HAP-1 (cell line): ENCODE measurements around the gene C5orf47.

Experiments
- DNase-seq, 2 experiments: peaks; one replicate each; pipeline ENCODE4 v3.0.0-alpha.2; 2016 to 2020; ENCODE audit warnings: low spot score in 2 of 2
- H3K27me3 ChIP-seq: fragments of 250-450 bp; sonication (Bioruptor Pico); 2 replicates; pipeline ENCODE4 v1.5.1; 2020; ENCODE audit warnings: low read depth, mild to moderate bottlenecking, moderate library complexity
- H3K36me3 ChIP-seq: fragments of 250-450 bp; sonication (Bioruptor Pico); replicated peaks from 2 replicates; pipeline ENCODE4 v1.5.1; 2020; ENCODE audit warnings: mild to moderate bottlenecking
- H3K4me1 ChIP-seq: fragments of 250-450 bp; sonication (Bioruptor Pico); 2 replicates; pipeline ENCODE4 v1.5.1; 2020; ENCODE audit warnings: mild to moderate bottlenecking
- H3K4me3 ChIP-seq: fragments of 250-450 bp; sonication (Bioruptor Pico); 2 replicates; pipeline ENCODE4 v1.5.1; 2020; ENCODE audit warnings: mild to moderate bottlenecking, moderate library complexity
- H3K9me3 ChIP-seq: fragments of 250-450 bp; sonication (Bioruptor Pico); 2 replicates; pipeline ENCODE4 v1.5.1; 2020; ENCODE audit warnings: mild to moderate bottlenecking, moderate library complexity
- in situ Hi-C: fragments of 300-500 bp; cut with MboI; formaldehyde crosslinking; loops from 3 replicates; pipeline ENCODE4 v1.14.3; 2020; ENCODE audit warnings: low sequenced_read_pairs, inconsistent platforms, mixed read lengths

Gene C5orf47

GRCh38 chr5:174022384-174023095 lies 33.6 kb downstream of the C5orf47 start:
- DNase-seq = no peak
- Histone ChIP-seq H3K27me3 (peaks cover 14% of the 10 kb centered on the region; the same call in 1 of the 2 replicates), H3K4me1 (no peaks in the 10 kb centered on the region), H3K9me3 (no peaks in the 10 kb centered on the region), H3K4me3 (no peak overlapping the region), H3K36me3 (no peaks in the 10 kb centered on the region)
- in situ Hi-C loops = no loop called here

DNA sequence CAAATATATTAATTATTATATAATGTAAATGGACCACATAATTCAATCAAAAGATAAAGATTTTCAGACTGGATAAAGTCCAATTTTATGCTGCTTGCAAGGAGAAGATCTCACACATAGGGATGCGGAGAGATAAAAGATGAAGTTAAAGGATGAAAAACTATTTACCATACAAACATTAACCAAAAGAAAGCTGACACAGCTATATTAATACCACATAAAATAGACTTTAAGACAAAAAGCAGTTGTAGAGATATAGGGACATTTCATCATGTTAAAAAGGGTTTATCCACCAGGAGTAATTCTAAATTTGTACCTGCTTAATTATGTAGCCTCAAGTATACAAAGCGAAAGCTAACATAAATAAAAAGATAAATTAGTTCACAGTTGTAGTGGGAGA lies 41.3 kb downstream of the C5orf47 start:
- no peaks in the 10 kb centered on the region for H3K36me3 ChIP-seq
- no peak overlapping the region for H3K4me3 ChIP-seq
- in situ Hi-C loops = no loop called here
- H3K9me3 ChIP-seq = no peaks in the 10 kb centered on the region
- H3K4me1 ChIP-seq = no peaks in the 10 kb centered on the region
- H3K27me3 ChIP-seq = no peaks in the 10 kb centered on the region
- DNase-seq = no peak

DNA sequence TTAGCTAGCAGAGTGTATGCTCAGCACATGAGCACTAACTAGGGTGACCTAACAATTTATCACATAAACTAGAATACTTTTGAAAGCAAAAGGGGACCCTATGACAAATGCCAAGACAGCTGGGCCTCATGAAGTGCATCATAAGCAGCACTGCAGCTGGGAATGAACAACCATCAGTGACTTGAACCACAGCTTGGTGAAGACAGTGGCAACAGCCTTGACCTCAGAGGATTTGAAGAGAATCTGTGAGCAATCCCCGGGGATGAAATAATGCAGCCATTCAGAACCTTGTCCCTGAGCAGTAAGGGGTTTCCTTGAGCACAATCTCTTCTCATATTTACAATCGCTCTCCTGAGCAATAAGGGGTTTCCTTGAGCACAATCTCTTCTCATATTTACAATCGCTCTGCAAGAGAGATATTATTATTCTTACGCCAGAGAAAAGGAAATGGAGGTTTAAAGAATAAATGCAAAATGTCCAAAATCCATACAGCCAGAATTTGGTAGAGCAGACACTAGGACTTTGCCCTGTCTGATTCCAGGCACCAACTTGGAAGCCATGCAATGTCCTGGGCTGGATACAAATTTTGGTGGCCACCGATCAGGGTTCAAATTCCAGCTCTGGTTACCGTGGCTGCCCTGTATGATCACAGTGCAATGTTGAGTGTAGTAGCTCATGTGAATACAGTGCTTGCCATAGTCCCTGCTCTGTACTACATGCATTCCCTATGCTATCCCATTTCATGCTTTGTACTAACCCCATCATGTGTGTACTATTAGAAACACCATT lies 55.7 kb downstream of the C5orf47 start:
- in situ Hi-C loops = loop anchor here (5.0 kb wide), 1 partner anchor 273 kb away; no protein-coding TSS in a partner anchor

DNA sequence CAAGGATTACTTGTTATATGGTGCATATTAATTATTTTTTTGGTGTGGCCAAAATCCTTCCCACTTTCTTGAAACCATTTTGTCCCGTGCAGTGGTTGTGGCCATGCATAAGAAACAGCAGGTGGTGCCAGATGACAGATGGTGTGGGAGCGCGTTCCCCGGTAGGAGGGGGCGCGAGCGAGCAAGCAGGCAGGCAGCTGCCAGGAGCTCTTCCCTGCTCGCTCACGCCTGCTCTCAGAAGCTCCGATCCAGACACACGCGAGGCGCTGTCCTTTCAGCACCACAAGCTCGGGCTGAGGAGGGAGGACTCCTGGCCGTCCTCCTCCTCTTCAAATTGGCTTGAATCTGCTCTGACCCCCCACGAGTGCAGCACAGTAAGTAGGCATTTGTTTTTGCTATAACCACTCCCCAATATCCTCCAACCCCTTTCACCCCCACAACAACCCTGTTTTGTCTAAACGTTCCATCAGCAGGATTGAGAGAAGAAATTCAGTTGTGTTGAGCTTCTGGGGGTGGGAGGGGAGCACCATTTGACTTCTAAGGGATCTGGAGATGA lies 56.6 kb downstream of the C5orf47 start, which contains the start of gene NSG2:
Gene NSG2 (plus strand): TSS at position 237 of the 556 bp plus-strand sequence. CDS start 1,050 bp downstream, outside the sequence.
- Histone ChIP-seq H3K9me3 (no peaks in the 10 kb centered on the region), H3K4me3 (no peak within 1 kb of the TSS), H3K4me1 (no peaks in the 10 kb centered on the region), H3K36me3 (no peaks in the 10 kb centered on the region), H3K27me3 (no peaks in the 10 kb centered on the region)
- in situ Hi-C loops = loop anchor here (5.0 kb wide), 1 partner anchor 272 kb away; no protein-coding TSS in a partner anchor
- DNase-seq = peak; percentile 83 to 86

More for the DNA sequence above, 55.7 kb downstream of the C5orf47 start:
- no peak for DNase-seq
- Histone ChIP-seq H3K27me3 (no peaks in the 10 kb centered on the region), H3K36me3 (no peaks in the 10 kb centered on the region), H3K4me3 (no peak overlapping the region), H3K4me1 (no peaks in the 10 kb centered on the region), H3K9me3 (no peaks in the 10 kb centered on the region)

DNA sequence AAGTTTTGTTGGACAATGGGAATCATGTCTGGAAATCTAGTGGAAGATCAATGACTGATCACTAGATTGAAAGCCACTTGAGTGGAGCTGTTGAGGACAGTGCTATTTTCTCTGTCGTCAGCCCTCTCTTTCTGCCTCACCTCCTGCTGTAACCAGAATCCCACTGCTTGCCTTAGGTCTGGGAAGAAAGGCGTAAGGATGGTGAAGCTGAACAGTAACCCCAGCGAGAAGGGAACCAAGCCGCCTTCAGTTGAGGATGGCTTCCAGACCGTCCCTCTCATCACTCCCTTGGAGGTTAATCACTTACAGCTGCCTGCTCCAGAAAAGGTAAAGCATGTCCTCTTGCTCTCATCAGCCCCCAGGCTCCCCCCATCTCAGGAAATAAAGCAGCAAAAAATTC lies 57.6 kb downstream of the C5orf47 start:
- Histone ChIP-seq H3K4me1 (no peaks in the 10 kb centered on the region), H3K27me3 (no peaks in the 10 kb centered on the region), H3K4me3 (no peak overlapping the region), H3K36me3 (no peaks in the 10 kb centered on the region), H3K9me3 (no peaks in the 10 kb centered on the region)
- no peak for DNase-seq
- in situ Hi-C loops = loop anchor here (5.0 kb wide), 1 partner anchor 271 kb away; no protein-coding TSS in a partner anchor

- Histone ChIP-seq H3K4me1 (no peaks in the 10 kb centered on the region), H3K36me3 (no peaks in the 10 kb centered on the region), H3K4me3 (no peak overlapping the region), H3K27me3 (no peaks in the 10 kb centered on the region), H3K9me3 (no peaks in the 10 kb centered on the region)
- no peak for DNase-seq
- in situ Hi-C loops = loop anchor here (5.0 kb wide), 1 partner anchor 270 kb away; no protein-coding TSS in a partner anchor
Measured at GRCh38 chr5:174047472-174048099, 58.6 kb downstream of the C5orf47 start.

DNA sequence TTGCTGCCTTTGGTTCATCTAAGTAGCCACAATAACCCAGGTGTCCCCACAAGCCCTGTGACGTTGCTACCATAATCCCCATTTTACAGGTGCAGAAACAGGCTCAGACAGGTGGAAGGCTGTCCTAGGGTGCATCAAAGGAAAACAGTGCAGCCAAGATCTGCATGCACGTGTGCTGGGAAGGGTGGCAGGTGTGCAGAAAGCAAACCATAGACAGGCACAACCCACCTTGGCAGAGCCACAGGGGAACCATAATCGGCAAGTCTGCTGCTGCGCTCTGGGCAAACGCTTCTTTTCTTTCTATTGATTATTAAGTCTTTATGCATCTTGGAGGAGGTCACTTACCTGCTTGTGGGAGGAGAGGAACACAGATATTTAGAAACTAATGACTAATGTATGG lies 63.7 kb downstream of the C5orf47 start:
- H3K4me1 ChIP-seq = no peaks in the 10 kb centered on the region
- in situ Hi-C loops = no loop called here
- no peaks in the 10 kb centered on the region; the same call in 1 of the 2 replicates for H3K27me3 ChIP-seq
- no peak overlapping the region for H3K4me3 ChIP-seq
- H3K9me3 ChIP-seq = no peaks in the 10 kb centered on the region
- no peaks in the 10 kb centered on the region for H3K36me3 ChIP-seq
- DNase-seq = no peak

DNA sequence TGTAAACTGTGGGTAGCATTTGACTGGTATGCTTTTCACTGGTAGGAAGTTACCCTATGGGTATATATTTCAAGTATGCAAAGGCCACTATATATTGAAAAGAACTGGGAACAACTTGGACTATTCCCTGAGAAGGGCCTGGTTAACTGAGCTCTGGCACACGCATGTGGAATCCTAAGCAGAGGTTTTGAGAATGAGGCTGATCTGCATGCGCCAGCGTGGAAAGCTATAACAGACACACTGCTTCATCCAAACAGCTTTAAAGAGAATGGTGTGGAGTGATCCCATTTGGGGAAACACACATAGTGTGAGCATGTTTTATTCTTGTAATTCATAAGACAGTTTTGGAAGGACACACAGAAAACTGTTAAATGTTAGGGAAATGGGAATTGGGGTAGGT lies 64.9 kb downstream of the C5orf47 start:
- Histone ChIP-seq H3K4me1 (no peaks in the 10 kb centered on the region), H3K4me3 (no peak overlapping the region), H3K27me3 (no peaks in the 10 kb centered on the region; the same call in 1 of the 2 replicates), H3K9me3 (no peaks in the 10 kb centered on the region), H3K36me3 (no peaks in the 10 kb centered on the region)
- in situ Hi-C loops = no loop called here
- no peak for DNase-seq
